ENCODE measurements around the gene FRMD3.
A peak's percentile ranks its signal among the peaks of the same experiment; 100 is the strongest.

Gene FRMD3

GRCh38 chr9:83557317-83557716 is 19.1 kb upstream of the FRMD3 start:
- no peaks in the 10 kb centered on the region for H3K36me3 ChIP-seq (ENCODE audit: insufficient read depth, low read depth, low read length)
- H3K27ac ChIP-seq (ENCODE audit: low read length), result no peak overlapping the region
- H3K9ac ChIP-seq (ENCODE audit: low read depth, low read length), result no peak overlapping the region
- H3K9me3 ChIP-seq (ENCODE audit: insufficient read depth, low read depth, low read length), result peaks cover 7% of the 10 kb centered on the region; the same call in 1 of the 2 replicates
- no peak overlapping the region for H3K4me3 ChIP-seq (ENCODE audit: low read length)
- H3K27me3 ChIP-seq (ENCODE audit: insufficient read depth, low read length), result no peaks in the 10 kb centered on the region
- no peaks in the 10 kb centered on the region for H3K4me1 ChIP-seq (ENCODE audit: insufficient read depth, low read length)

- Histone ChIP-seq H3K9me3 (ENCODE audit: insufficient read depth, low read depth, low read length) (peaks cover 7% of the 10 kb centered on the region; the same call in 1 of the 2 replicates), H3K27ac (ENCODE audit: low read length) (no peak overlapping the region), H3K9ac (ENCODE audit: low read depth, low read length) (no peak overlapping the region), H3K27me3 (ENCODE audit: insufficient read depth, low read length) (no peaks in the 10 kb centered on the region), H3K4me3 (ENCODE audit: low read length) (no peak overlapping the region), H3K4me1 (ENCODE audit: insufficient read depth, low read length) (no peaks in the 10 kb centered on the region), H3K36me3 (ENCODE audit: insufficient read depth, low read depth, low read length) (no peaks in the 10 kb centered on the region)
These were observed 16.1 kb upstream of the FRMD3 start for GRCh38 chr9:83554278-83554677.

DNA sequence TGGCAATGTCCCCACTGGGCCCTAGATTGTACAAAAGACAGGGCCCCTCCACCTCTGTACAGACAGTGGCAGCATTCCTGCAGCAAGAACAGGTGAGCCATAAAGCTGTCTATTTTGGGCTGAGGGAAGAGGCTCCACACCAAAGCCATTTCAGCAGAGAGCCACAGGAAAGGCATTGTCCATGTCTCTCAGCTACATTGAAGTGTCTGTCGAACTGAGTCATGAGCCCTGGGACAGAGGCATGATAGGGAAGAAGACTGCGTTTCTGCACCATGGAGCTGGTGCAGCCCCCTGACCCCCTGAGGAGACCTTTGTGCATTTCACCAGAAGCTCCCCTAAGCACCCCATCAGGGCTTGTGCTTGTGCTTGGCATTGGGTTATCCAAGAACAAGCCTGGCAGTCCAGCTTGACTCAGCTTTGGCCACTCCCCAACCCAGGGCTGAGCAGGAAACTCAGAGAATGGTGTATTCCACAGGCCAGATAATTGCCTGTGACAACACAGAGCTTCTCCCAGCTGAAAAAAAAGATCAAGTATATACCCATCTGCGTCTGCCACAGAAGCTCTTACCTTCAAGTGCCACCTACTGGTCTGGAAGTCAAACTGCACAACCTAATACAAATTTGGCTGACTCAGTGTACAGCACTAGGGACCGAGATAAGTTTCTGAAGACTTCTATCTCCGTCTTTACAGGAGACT is 5.9 kb upstream of the FRMD3 start:
- Histone ChIP-seq H3K36me3 (ENCODE audit: insufficient read depth, low read depth, low read length) (no peaks in the 10 kb centered on the region), H3K9me3 (ENCODE audit: insufficient read depth, low read depth, low read length) (no peaks in the 10 kb centered on the region), H3K4me1 (ENCODE audit: insufficient read depth, low read length) (no peaks in the 10 kb centered on the region), H3K9ac (ENCODE audit: low read depth, low read length) (no peak overlapping the region), H3K27me3 (ENCODE audit: insufficient read depth, low read length) (peaks cover 23% of the 10 kb centered on the region), H3K4me3 (ENCODE audit: low read length) (no peak overlapping the region), H3K27ac (ENCODE audit: low read length) (no peak overlapping the region)

- peak overlapping the region; percentile 68; the same call in 1 of the 2 replicates for H3K4me3 ChIP-seq (ENCODE audit: low read length)
- no peaks in the 10 kb centered on the region for H3K36me3 ChIP-seq (ENCODE audit: insufficient read depth, low read depth, low read length)
- no peaks in the 10 kb centered on the region for H3K4me1 ChIP-seq (ENCODE audit: insufficient read depth, low read length)
- no peaks in the 10 kb centered on the region for H3K9me3 ChIP-seq (ENCODE audit: insufficient read depth, low read depth, low read length)
- H3K9ac ChIP-seq (ENCODE audit: low read depth, low read length), result no peak overlapping the region
- H3K27me3 ChIP-seq (ENCODE audit: insufficient read depth, low read length), result peaks cover 69% of the 10 kb centered on the region
- no peak overlapping the region for H3K27ac ChIP-seq (ENCODE audit: low read length)
These were observed 663 bp upstream of the FRMD3 start for GRCh38 chr9:83538890-83539238.

DNA sequence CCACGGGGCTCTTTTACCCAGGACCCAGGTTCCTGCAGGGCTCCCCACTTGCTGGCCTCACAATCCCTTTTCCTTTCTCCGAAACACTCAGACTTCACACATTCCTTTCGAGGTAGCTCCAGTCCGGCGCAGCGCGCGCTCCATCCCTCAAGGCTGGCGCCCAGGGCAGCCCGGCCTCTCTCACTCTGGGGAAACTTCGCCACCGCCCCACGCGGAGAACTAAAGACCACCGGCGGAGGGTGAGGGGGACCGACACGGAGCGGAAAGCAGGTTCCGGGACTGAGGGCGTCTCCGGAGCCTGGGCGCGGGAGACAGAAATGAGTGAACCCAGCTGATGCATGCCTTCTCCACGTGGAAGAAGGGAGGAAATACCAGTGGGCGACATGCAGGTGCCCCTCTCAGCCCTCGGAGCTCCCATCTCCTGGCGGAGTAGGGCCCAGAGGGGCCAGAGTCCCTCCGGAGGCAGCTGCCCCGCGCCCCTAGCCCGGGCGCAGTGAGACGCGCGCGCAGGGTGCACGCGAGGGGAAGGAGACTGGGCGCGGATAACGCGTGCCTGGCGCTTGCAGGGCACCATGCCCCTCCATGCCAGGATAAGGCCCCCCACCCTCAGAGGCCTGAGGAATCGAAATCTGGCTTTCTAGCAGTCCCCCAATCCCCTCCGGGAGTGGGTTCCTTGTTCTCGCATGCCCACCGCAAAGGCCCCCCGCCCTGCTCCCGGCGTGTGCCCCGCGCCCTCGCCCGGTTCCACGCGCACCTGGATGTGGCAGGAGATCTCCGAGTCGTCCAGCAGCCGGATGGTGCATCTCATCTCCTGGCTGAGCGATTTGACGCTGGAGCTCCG is 650 bp downstream of the FRMD3 start:
- Histone ChIP-seq H3K9ac (ENCODE audit: low read depth, low read length) (0 out of 2 replicates have a peak overlapping the region, but pooled peaks have one; percentile 21), H3K9me3 (ENCODE audit: insufficient read depth, low read depth, low read length) (no peaks in the 10 kb centered on the region), H3K27me3 (ENCODE audit: insufficient read depth, low read length) (peaks cover 69% of the 10 kb centered on the region), H3K27ac (ENCODE audit: low read length) (no peak overlapping the region), H3K4me3 (ENCODE audit: low read length) (peak overlapping the region; percentile 68), H3K4me1 (ENCODE audit: insufficient read depth, low read length) (no peaks in the 10 kb centered on the region), H3K36me3 (ENCODE audit: insufficient read depth, low read depth, low read length) (no peaks in the 10 kb centered on the region)

DNA sequence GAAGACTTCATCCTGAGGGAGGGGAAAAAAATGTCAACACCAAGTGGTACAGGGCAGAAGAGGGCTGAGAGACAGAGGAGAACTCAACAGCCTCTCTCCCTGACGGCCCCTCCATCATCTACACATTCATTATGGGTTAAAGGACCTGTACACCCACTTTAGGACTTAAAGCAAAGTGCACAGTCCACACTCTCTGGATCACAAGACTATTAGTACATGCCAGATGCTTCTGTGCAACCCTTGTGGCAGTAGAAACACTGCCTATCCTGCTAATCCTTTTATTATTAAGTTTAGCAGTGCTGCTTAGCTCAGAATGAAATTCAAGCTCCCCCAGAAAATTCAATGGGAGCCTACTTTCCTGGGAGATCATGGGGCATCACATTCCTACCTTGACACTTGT is 1.9 kb downstream of the FRMD3 start:
- no peaks in the 10 kb centered on the region for H3K36me3 ChIP-seq (ENCODE audit: insufficient read depth, low read depth, low read length)
- H3K9ac ChIP-seq (ENCODE audit: low read depth, low read length), result no peak overlapping the region
- H3K4me3 ChIP-seq (ENCODE audit: low read length), result no peak overlapping the region
- H3K4me1 ChIP-seq (ENCODE audit: insufficient read depth, low read length), result no peaks in the 10 kb centered on the region
- no peaks in the 10 kb centered on the region for H3K9me3 ChIP-seq (ENCODE audit: insufficient read depth, low read depth, low read length)
- H3K27ac ChIP-seq (ENCODE audit: low read length), result no peak overlapping the region
- H3K27me3 ChIP-seq (ENCODE audit: insufficient read depth, low read length), result peaks cover 68% of the 10 kb centered on the region

GRCh38 chr9:83535736-83536135 is 2.5 kb downstream of the FRMD3 start:
- Histone ChIP-seq H3K27me3 (ENCODE audit: insufficient read depth, low read length) (peaks cover 62% of the 10 kb centered on the region), H3K9me3 (ENCODE audit: insufficient read depth, low read depth, low read length) (no peaks in the 10 kb centered on the region), H3K36me3 (ENCODE audit: insufficient read depth, low read depth, low read length) (no peaks in the 10 kb centered on the region), H3K4me3 (ENCODE audit: low read length) (no peak overlapping the region), H3K4me1 (ENCODE audit: insufficient read depth, low read length) (no peaks in the 10 kb centered on the region), H3K27ac (ENCODE audit: low read length) (no peak overlapping the region), H3K9ac (ENCODE audit: low read depth, low read length) (no peak overlapping the region)

DNA sequence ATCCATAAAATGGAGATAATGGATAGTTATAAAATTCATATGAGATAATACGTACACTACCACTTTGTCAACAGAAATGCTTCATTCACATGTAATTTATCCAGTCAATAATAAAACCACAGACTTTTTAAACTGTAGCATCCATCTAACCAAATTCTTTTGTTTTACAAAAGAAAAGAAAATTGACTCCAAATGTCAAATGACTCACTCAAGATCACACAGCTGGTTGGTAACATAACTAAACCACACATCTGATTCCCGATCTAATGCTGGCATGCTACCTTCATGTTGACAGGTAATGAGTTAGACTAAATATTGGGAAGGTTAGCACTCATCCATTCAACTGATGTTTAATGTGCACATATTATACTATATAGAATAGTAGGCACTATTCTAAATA is 4.9 kb downstream of the FRMD3 start:
- Histone ChIP-seq H3K27me3 (ENCODE audit: insufficient read depth, low read length) (peaks cover 37% of the 10 kb centered on the region), H3K9ac (ENCODE audit: low read depth, low read length) (no peak overlapping the region), H3K4me3 (ENCODE audit: low read length) (no peak overlapping the region), H3K27ac (ENCODE audit: low read length) (no peak overlapping the region), H3K36me3 (ENCODE audit: insufficient read depth, low read depth, low read length) (no peaks in the 10 kb centered on the region), H3K4me1 (ENCODE audit: insufficient read depth, low read length) (no peaks in the 10 kb centered on the region), H3K9me3 (ENCODE audit: insufficient read depth, low read depth, low read length) (peaks cover 6% of the 10 kb centered on the region)

- Histone ChIP-seq H3K36me3 (ENCODE audit: insufficient read depth, low read depth, low read length) (no peaks in the 10 kb centered on the region), H3K27ac (ENCODE audit: low read length) (no peak overlapping the region), H3K4me3 (ENCODE audit: low read length) (no peak overlapping the region), H3K9me3 (ENCODE audit: insufficient read depth, low read depth, low read length) (peaks cover 6% of the 10 kb centered on the region), H3K4me1 (ENCODE audit: insufficient read depth, low read length) (peaks cover 11% of the 10 kb centered on the region), H3K27me3 (ENCODE audit: insufficient read depth, low read length) (no peaks in the 10 kb centered on the region), H3K9ac (ENCODE audit: low read depth, low read length) (no peak overlapping the region)
These were observed 11.3 kb downstream of the FRMD3 start for GRCh38 chr9:83526901-83527300.

- H3K9me3 ChIP-seq (ENCODE audit: insufficient read depth, low read depth, low read length), result peaks cover 6% of the 10 kb centered on the region
- H3K27me3 ChIP-seq (ENCODE audit: insufficient read depth, low read length), result no peaks in the 10 kb centered on the region
- no peak overlapping the region for H3K4me3 ChIP-seq (ENCODE audit: low read length)
- H3K9ac ChIP-seq (ENCODE audit: low read depth, low read length), result no peak overlapping the region
- H3K4me1 ChIP-seq (ENCODE audit: insufficient read depth, low read length), result peaks cover 11% of the 10 kb centered on the region
- no peaks in the 10 kb centered on the region for H3K36me3 ChIP-seq (ENCODE audit: insufficient read depth, low read depth, low read length)
- H3K27ac ChIP-seq (ENCODE audit: low read length), result no peak overlapping the region
These were observed 12.0 kb downstream of the FRMD3 start for GRCh38 chr9:83526211-83526610.

DNA sequence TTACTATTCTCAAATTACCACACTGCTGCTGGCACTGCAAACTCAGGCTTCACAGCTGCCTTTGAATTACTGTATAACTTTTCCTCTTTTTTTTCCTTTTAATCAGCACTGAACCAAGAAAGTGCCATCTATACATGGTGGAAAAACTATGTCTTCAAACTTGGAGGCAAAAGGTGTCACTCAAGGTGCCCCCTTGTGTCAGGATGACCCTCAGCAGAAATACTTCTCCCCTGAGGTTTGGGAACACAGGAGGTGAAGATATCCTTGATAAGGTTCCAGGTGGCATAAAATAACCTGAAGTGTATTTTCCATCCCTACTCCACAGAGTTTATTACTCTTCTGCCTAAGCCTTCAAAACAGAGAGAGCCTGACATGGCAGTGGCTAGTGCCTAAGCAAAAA is 14.5 kb downstream of the FRMD3 start:
- no peaks in the 10 kb centered on the region for H3K27me3 ChIP-seq (ENCODE audit: insufficient read depth, low read length)
- no peak overlapping the region for H3K4me3 ChIP-seq (ENCODE audit: low read length)
- peaks cover 11% of the 10 kb centered on the region for H3K4me1 ChIP-seq (ENCODE audit: insufficient read depth, low read length)
- no peaks in the 10 kb centered on the region for H3K9me3 ChIP-seq (ENCODE audit: insufficient read depth, low read depth, low read length)
- no peak overlapping the region for H3K9ac ChIP-seq (ENCODE audit: low read depth, low read length)
- no peaks in the 10 kb centered on the region for H3K36me3 ChIP-seq (ENCODE audit: insufficient read depth, low read depth, low read length)
- H3K27ac ChIP-seq (ENCODE audit: low read length), result no peak overlapping the region

GRCh38 chr9:83521411-83521810 is 16.8 kb downstream of the FRMD3 start:
- Histone ChIP-seq H3K4me1 (ENCODE audit: insufficient read depth, low read length) (no peaks in the 10 kb centered on the region; the same call in 1 of the 2 replicates), H3K36me3 (ENCODE audit: insufficient read depth, low read depth, low read length) (no peaks in the 10 kb centered on the region), H3K27ac (ENCODE audit: low read length) (no peak overlapping the region), H3K9ac (ENCODE audit: low read depth, low read length) (no peak overlapping the region), H3K9me3 (ENCODE audit: insufficient read depth, low read depth, low read length) (no peaks in the 10 kb centered on the region), H3K4me3 (ENCODE audit: low read length) (no peak overlapping the region), H3K27me3 (ENCODE audit: insufficient read depth, low read length) (no peaks in the 10 kb centered on the region)

All from iPS-20b (cell line).